ENCODE data around the gene GNAT3. TPM values are rescaled to one million over a fixed set of nuclear protein-coding genes. Genes with fewer than 3 reads are reported as not detected.
A peak's percentile ranks its signal among the peaks of the same experiment; 100 is the strongest.

GNAT3 gene
- total RNA-seq, 4 donors from 2014 or later: not detected

GRCh38 chr7:80537091-80537490 lies 25.2 kb upstream of the GNAT3 start:
- TF ChIP-seq CTCF (IDR thresholded peaks at IDR 0.05): no peak
- DNase-seq (ENCODE audit: low spot score) (no peak), ATAC-seq (ENCODE audit: low FRiP score) (no peak)

- ATAC-seq (ENCODE audit: low FRiP score): no peak
- no peak for TF ChIP-seq CTCF (IDR thresholded peaks at IDR 0.05)
- DNase-seq (ENCODE audit: low spot score): no peak
These were observed 24.6 kb upstream of the GNAT3 start for GRCh38 chr7:80536426-80536825.

GRCh38 chr7:80533287-80533686 lies 21.4 kb upstream of the GNAT3 start:
- no peak for ATAC-seq (ENCODE audit: low FRiP score)
- DNase-seq (ENCODE audit: low spot score): no peak
- TF ChIP-seq CTCF (IDR thresholded peaks at IDR 0.05): no peak

GRCh38 chr7:80532153-80532552 lies 20.3 kb upstream of the GNAT3 start:
- TF ChIP-seq CTCF (IDR thresholded peaks at IDR 0.05): no peak
- no peak for ATAC-seq (ENCODE audit: low FRiP score)

GRCh38 chr7:80530136-80530535 lies 18.3 kb upstream of the GNAT3 start:
- DNase-seq (ENCODE audit: low spot score) (no peak), ATAC-seq (ENCODE audit: low FRiP score) (no peak)
- TF ChIP-seq CTCF (IDR thresholded peaks at IDR 0.05): no peak

More at GRCh38 chr7:80532153-80532552, 20.3 kb upstream of the GNAT3 start:
- no peak for DNase-seq (ENCODE audit: low spot score)

- TF ChIP-seq CTCF (IDR thresholded peaks at IDR 0.05): no peak
- ATAC-seq (ENCODE audit: low FRiP score): no peak
- no peak for DNase-seq (ENCODE audit: low spot score)
These were observed 17.5 kb upstream of the GNAT3 start for GRCh38 chr7:80529362-80529761.

GRCh38 chr7:80528689-80529088 lies 16.8 kb upstream of the GNAT3 start:
- TF ChIP-seq CTCF (IDR thresholded peaks at IDR 0.05): no peak
- DNase-seq (ENCODE audit: low spot score): no peak
- ATAC-seq (ENCODE audit: low FRiP score): peak; percentile 10

All from omental fat pad (tissue), 4 donors.